Activated CD8-positive, alpha-beta memory T cell treated with anti-CD3 and anti-CD28 coated beads for 48 hours (primary cell): ENCODE measurements around the gene SCTR.

Experiments
- DNase-seq, 3 experiments: peaks; one replicate each; pipeline ENCODE4 v3.0.0-alpha.2; 2020; ENCODE audit warnings: low read depth in 2 of 3, low spot score in 2 of 3

SCTR gene

DNA sequence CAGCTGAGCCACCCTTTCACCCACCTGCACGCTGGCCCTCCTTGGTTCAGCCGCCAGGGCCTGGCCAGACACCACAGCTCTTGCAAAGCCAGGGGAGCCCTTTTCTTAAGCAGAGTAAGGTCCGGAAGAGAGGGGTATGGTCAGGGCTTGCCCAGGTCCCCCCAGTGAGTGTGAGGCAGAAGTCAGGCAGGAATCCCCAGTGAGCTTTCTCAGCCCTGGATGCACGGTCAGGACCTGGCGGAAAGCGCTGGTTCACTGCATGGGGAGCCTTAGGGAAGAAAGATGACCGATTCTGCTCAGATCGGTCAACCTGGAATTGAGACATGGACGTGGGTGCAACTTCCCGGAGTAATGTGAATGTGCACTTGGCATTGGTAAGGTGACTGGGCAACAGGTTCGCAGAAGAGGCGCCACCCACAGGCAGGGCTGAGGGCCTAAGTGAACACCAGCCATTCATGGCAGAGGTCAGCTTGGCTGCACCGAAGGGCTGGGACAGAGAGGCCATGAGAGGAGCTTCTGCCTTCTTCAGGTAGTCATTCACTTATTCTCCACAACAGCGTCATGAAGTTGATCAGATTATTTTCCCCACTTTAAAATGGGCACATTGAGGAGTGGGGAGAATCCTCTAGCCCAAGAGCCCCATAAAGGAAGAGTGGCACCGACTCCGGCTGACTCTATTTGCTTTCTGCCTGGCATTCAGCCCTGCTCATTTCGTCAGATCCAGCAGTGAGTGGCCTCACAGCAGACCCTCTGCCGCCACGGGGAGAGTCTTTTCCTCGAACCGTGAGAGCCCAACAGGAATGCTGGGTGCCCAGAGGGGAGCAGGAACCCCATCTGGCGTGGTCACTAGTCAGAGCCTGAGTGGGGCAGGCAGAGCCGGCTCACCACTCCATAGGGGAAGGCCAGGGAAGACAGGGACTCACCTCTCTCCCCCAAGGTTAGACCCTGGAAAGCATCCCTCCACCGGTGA, 35.8 kb downstream of the SCTR start:
- no peak for DNase-seq

DNA sequence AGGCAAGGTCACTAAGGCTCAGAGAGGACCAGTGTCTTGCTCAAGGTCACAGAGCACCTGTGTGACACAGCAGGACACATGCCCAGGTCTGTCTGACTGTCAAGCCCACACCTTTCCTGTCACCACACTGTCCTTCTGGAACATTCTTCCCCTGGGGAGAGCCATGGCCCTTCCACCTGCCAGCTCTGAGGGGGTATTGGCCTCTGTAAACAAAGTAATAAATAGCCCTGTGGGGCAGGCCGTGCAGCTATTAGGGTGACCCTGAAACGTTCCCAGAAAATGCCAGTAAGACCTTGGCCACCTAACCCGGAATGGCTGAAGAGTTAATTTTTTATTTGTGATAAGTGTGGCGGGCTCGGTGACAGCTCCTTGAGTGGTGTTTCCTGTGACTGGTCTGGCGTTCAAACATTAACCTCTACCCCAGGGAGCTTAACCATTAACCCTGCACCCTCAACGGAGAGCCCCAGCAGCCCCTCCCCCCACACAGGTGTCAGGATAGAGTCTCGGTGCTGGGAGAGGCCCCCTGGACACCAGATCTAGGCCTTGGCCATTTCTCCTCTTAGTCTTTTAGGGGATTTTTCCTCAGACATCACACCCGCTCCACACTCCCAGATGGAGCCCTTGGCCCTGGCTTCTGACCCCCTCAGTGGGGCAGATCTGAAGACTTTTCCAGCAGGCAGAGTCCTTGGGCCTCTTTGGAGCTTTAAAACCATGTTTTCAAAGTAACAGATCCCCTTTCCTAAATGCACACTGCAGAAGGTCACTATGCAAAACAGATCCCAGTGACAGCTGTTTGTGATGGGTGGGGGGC, 36.6 kb downstream of the SCTR start:
- DNase-seq: no peak

DNA sequence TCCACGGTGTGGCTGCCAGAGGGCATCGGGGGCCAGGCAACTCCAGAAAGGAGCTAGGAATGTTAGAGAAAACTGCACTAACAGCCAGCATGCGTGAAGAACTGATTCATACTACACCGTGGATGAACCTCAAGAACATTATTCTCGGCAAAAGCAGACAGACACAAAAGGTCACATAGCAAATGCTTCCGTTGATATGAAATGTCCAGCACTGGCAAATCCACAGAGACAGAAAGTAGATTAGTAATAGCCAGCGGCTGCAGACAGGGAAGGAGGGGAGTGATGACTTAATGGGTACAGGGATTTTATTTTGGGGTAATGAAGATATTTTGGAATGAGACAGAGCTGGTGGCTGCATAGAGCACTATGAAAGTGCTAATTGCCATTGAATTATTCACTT, 37.4 kb downstream of the SCTR start:
- DNase-seq: no peak

DNA sequence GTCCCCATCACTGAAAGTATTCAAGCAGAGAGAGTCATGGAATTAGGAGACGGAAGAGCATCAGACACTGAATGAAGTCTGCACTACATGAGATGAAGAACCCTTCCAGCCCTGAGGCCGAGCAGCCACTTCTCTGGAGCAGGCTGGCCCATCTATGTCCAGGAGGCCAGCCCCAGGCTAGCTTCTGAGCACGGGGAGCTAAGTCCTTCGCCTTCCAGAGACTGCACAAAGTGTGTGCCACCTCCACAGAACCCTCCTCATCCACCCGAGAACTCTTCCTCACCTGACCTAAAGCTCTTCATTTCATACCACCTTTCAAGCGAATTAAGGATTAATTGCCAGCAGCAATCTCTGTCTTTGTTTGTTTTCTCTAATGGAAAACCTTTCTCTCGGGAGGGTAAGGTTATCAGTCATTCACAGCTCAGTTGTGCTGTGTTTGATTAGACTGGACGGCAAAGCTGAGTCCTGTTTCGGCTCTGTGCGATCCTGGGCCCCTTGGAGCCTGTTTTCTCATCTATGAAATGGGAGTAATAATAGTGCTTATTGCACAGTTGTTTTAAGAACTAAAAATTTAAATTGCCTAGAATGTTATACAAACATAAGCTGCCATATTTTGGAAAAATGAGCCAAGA, 38.0 kb downstream of the SCTR start:
- DNase-seq: no peak

DNA sequence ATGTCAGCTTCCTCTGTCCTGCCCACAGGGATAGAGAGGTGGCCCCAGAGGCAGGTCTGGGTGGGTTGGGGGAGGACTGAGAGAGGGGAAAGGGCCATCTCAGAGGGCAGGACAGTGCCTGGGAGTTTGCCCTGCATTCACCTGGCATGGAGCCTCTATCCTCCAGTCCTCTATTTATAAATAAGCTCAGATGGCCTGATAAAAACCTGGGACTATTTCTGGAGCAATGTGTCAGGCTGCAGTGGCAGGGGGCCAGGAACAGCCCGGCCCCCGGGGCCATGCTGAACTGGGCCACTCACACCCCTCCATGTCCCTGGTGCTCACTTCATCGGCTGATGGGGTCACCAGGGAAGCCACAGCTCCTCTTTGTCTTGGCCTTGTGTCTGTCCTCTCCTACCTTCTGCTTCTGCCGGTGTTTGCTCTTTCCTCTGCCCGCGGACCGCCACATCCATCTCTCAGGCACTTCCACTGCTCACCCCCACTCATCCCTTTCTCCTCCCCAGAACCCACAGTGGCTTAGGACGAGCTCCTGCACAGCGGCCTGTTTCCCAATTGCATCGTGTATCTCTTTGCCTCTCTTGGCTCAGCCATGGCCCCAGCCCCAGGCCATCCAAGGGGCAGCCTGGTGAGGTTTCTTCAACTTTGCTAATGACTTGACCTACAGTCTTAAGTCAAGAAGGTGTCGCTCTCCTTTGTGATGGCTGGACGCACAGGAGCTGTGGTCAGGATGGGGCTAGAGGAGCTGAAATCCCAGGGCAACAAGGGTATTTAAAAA, 38.8 kb downstream of the SCTR start:
- DNase-seq: no peak

DNA sequence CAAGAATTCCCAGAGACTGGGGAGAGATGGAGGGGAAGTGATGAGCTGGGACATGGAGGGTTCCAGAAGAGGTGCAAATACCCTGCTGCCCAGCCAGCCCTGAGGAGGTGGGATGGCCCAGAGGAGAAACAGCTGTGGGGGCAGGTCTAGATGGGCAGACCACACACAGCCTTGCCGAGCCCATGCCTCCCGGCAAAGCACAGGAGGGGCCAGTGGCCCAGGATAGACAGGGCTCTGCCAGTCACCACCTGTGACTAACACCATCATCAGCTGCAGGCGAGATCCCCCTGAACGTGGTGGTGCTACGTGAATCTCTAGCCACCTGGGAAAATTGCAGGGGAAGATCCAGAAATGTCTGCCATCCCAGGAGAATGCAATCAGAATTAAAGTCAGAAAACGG, 39.4 kb downstream of the SCTR start:
- no peak for DNase-seq

DNA sequence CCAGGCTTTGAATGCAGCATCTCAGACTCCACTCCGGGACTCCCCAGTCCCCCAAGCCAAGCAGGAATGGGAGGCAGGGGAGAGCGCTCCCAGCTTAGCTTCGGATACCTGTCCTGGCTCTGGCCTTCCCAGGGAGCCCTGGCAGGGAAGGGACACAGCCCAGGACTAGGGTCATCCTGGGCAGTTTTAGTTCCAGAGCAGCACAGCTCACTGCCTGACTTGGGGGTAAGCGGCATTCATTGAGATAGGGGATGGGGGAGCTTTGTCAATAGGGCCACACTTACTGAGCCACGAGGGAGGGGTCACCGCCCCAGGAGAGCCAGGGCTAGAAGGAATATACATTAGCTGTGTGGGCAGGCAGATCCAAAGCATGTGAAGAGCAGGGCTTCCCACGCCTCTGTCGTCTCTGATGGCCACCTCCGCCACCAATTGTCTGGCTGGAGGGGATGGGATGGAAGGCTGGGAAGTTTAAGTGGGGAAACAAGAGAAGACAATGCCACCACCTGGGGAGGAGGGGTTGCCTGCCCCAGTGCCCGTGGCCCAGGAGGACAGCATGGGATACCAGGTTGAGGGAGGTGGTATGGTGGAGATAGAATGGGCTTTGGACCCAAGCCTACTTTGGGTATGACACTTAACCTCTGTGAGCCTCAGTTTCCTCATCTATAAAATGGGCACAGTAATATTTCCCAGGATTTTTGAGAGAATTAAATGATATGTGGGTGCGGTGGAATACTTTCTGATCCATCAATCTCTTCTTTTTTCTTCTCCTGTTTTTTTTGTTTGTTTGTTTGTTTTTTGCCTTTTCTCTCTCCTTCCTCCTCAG, 40.2 kb downstream of the SCTR start:
- DNase-seq: no peak

DNA sequence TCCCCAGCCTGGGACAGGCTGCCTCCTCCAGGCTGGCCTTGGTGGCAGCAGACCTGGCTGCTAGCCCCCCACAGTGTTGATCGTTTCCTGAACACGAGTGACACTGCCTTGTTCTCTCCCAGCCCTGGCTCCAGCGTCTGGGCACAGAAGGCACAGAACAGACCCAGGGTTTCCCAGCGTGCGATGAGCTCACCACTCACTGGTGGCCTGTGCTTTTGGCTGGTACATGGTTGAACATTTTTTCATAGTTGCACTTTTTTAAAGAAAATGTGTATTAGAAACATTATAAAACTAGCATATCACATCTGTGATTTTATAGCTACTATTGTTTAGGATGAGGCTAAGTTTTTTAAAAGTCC, 40.9 kb downstream of the SCTR start:
- no peak for DNase-seq

DNA sequence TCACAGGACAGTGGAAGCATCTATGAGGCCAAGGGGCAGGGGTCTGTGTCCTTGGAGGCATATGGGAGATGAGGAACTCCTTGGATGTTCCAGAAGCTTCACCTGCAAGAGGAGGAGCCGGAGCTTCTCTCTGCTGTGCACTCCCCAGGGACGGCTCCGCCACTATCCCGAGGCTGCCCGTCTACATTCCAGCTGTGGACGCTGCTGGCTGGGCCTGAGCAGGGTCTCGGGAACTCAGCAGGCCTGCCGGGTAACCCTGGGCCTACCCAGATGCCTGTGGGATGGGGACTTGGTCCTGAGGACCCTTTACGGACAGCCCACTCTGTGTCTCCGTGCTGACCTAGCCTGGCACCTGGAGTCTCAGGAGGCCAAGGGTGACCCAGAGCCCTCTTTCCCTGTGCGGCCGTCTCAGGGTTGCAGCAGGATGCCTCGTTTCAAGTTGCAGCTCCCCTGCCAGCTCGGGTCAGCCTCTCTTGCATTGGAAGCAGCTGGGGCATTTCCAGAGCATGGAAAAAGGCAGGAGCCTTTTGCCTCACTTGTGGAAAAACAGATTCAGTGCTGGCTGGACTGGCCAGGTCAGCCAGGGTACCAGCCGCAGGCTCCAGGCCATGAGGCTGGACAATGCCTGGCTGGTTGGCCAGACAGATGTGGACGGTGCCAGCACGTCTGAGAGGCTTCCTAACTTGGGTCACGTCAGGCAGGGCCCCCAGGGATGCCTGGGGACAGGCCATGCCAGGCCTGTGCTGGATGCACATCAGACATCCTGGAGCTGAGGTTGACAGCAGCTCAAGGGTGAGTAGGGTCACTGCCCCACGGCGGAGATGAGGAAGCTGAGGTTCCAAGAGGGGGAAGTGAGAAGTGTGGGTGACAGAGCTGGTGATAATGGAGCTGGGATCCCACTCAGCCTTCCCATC, 41.5 kb downstream of the SCTR start:
- DNase-seq: no peak

DNA sequence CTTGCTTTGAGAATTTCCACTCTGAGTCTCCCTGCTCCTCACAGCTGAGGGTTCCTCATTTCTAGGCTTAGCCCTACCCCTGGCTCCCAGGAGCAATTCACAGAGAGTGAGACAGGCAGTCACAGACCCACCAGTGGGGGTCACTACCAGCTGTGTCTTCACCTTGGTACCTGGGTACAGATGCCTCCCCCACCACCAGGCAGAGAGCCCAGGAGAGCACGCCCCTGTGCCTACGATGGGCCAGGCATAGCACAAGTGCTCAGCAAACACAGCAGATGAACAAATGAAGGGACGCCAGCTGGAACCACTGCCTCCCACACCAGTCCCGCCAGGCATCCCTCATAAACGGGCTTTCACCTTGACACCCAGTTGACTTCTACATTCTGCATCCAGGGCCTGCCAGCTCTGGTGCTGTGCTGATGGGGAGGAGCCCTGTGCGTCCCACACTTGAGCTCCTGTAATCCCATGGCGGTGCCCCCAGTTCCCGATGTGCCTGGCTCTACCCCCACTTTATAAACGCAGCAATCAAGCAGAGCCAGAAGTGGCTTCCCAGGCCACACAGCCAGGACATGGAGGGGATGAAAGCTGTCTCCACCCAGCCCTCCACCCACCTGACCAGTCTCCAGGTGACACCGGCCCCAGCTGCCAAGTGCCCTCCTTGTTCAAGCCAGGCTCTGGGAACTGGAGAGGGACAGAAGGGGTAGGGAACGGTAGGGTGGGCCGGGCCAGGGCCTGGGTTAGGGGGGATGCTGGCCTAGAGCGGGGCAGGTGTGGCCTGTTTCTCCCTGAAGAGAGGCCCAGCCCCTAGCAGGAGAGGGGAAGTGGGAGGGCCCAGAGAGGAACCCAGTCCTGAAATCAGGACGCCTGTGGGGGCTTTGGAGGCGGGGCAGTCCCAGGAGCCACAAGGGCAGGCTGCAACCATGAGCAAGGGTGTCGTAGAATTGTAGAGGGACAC, 42.5 kb downstream of the SCTR start:
- no peak for DNase-seq

DNA sequence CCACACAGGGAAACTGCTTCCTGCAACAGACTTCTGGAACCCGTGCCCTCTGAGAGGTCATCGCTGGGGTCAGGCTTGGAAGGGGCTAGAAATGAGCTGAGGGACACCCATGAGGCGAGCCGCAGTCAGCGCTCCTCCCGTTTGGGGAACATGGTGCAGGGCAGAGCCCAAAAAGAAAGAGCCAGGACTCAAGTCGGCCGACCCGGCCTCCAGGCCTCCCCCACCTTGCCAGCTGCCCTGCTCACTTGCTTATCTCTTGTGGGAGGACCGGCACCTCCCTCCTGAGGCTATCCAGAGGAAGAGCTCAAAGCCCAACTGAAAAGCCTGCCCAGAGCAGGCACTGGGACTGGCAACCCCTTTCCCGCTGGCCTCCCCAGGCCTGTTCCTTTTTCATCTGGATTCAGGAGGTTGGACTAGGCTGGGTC, 43.6 kb downstream of the SCTR start:
- no peak for DNase-seq

DNA sequence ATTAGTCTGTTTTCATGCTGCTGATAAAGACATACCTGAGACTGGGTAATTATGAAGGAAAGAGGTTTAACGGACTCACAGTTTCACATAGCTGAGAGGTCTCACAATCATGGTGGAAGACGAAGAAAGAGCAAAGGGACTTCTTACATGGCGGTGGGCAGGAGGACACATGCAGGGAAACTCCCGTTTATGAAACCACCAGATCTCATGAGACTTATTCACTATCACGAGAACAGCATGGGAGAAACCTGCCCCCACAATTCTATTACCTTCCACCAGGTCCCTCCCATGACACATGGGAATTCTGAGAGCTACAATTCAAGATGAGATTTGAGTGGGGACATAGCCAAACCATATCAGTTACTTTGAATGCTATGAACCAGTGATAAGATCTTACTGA, 44.1 kb downstream of the SCTR start:
- DNase-seq: no peak

DNA sequence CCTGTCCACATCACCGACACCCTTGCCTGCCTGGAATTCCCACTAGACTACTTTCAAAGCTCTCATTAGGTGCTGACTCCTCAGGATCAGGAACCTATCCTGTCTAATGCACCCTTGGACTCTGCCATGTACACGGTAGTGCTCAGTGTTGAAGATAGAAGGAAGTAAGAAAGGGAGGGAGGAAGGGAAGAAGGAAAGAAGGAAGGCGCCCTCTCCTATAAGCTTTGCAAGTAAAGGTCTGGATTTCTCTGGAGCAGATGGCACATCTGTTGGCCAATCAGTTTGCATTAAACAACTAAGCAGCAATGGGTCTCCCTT, 45.3 kb downstream of the SCTR start:
- DNase-seq: no peak

DNA sequence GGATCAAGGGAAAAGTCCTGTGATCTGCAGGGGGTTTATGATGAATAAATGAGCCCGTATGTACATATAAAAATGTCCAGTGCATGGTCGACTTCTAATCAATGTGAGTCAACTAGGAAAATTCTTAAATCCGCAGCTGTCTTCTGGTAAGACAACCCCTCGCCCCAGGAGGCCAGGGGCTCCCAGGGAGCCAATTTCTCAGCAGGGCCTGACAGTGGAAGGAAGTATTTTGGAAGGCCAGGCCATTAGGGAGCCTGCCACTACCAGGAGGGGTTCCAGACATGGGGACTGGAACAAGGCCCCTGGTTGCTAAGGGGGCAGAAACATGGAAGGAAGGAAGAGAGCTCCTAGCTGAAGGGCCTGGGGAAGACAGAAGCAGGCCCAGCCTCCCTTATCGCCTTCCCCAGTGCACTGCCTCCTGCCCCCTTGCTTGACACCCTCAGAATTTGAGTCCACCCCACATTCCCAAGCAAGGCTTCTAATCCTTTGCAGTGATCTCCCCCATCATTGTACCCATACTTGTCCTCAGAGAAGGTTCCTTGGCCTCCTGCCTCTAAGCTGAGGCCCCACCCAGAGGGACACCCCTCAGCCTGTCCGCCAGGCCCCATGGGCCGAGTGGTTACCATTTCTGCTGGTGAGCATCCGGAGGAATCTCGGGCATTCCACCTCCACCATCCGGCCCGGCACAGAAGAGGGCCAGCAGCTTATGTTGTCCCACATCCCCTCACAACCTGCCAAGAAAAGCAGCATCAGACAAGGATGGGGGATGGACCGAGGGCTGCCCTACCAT, 45.9 kb downstream of the SCTR start:
- no peak for DNase-seq

DNA sequence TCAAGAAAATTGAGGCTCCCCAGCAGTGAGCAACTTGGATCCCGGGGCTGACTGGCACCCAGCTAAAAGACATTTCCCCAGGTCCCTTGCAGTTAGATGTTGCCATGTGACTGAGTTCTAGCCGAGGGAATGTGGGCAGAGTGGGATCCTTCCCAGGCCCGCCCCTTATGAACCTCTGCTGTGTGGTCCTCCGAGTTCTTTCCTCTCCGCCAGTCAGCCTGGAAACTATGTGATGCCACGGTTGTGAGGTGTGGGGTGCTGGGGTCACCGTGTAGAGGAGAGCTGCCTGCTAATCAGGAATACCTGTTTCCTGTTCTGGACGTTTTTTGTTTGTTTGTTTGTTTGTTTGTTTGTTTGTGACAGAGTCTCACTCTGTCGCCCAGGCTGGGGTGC, 47.2 kb downstream of the SCTR start:
- DNase-seq: no peak

DNA sequence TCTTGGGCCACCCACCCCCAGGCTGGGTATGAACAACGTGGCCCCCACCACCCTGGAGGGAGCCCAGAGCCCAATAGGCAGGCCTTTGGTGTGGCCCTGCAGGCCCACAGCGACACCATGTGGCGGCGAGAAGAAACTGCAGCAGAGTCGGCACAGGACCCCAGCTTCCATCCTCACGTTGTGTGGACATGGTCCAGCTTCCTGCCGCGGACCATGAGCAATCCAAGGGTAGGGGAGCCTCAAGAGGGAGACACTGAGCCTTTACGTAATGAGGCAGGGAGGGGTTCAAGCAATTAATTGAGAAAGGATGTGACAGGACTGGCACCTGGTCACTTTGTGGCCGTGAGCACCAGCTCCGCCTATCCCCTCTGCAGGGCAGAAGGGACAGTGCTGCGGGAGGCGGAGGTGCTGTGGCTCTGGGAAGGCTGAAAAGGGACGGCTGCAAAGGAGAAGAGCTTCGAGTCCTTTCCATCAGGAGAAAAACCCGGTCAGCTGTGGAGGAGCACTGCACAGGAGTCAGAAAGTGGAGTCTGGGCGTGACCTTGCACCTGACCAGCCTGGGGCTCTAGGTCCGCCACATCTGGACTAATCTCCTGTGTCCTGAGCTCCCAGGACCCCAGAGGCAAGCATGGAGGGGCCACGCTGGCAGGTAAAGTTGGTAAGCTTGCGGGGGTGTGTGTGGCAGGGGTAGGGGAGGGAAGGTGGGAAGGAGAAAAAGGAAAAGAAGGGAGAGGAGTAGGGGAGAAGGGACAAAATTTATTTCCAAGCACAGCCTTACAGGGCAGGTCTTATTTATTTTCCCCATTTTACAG, 47.8 kb downstream of the SCTR start:
- peak in 1 of 3 experiments; percentile 19 for DNase-seq

DNA sequence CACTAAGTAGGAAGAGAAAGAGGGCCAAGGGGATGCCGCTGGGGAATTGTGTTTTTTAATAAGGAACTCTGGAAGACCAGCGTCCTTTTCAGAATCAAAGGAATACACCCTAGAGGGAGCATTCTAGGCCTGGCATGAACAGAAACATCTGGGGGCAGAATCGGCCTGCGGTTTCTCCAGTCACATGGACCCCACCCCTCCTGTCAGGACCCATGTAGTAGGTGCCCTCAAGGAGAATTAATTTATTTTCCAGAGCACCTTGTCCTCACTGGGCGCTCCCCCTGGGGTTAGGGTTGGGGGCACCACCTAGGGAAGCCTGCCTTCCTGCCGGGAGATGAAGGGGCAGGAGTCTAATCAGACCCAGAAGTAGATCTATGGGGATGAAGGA, 48.4 kb downstream of the SCTR start:
- DNase-seq: no peak
